ENCODE data around the gene CAPZA1. TPM values are rescaled to one million over a fixed set of nuclear protein-coding genes. Genes with fewer than 3 reads are reported as not detected.

The CAPZA1 gene
- total and polyA plus RNA-seq, 2 of the 8 experiments (the other 6 are each of a cell fraction or from before 2014, with no cell fraction given): 48.9 to 107 TPM

DNA sequence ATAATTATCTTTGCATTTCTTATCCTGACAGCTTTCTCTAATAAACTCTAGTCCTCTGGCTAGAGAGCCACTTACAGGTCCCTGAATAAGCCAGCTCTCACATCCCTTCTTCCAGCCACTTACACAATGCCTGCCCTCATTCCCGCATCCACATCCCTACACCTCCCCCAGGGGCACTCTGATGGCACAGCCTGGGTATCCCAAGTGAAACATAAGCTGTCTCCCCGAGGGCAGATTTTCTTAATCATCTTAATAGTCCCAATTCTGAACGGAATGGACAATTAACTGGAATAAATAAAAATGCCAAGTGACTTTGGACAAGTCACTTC, 82.4 kb downstream of the CAPZA1 start (continued):
- TF ChIP-seq SRF (IDR thresholded peaks at IDR 0.05; ENCODE audit: low read depth, low read length) (no peak), CTBP2 (IDR thresholded peaks at IDR 0.05; ENCODE audit: borderline replicate concordance, insufficient read depth, insufficient read length, low read length) (no peak)
